ENCODE measurements around the gene RAB31.

RAB31 gene

DNA sequence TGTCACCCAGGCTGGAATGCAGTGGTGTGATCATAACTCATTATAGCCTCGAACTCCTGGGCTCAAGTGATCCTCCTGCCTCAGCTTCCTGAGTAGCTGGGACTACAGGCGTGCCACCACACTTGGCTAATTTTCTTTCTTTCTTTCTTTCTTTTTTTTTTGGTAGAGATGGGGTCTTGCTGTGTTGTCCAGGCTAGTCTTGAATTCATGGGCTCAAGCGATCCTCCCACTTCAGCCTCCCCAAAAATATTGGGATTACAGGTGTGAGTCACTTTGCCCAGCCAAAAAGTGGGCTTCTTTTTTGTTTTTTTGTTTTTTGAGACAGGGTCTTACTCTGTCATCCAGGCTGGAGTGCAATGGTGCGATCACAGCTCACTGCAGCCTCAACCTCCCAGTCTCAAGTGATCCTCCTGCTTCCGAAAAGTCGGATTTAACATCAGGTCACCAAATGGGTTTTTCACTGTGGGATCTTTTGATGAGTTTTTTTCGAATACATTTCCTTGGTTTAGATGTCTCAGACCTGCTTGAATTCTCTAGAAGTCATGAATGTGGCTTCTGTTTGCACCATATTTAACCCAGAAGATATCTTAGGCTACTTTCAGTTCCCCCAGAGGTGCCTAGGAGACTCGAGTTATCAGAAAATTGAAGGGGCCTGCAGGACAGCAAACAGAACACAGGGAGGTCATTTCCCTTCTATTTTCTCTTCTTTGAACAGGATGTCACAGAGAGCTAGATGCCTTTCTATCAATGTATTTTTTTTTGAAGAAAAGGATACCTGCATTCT lies 8.9 kb downstream of the RAB31 start:
- Histone ChIP-seq H3K27ac (ENCODE audit: low read length, poor library complexity, severe bottlenecking) (no peak overlapping the region), H3K18ac (ENCODE audit: low read depth in 1 of 2, low read length in 2 of 2) (no peak overlapping the region), H3K9ac (ENCODE audit: low read length) (no peak overlapping the region), H2BK12ac (ENCODE audit: low read length in 2 of 2) (no peak overlapping the region), H2BK5ac (ENCODE audit: low read depth, low read length, poor library complexity, severe bottlenecking) (no peak overlapping the region), H3K9me3 (ENCODE audit: control insufficient read depth, low read length) (no peaks in the 10 kb centered on the region), H3K4me1 (ENCODE audit: control insufficient read depth, insufficient read depth, low read depth, low read length) (peaks cover 4% of the 10 kb centered on the region), H3K14ac (ENCODE audit: low read length in 2 of 2) (no peak overlapping the region), H2BK15ac (ENCODE audit: low read depth, poor library complexity, severe bottlenecking) (no peak overlapping the region), H2BK120ac (ENCODE audit: low read depth, low read length) (no peak overlapping the region), H4K91ac (ENCODE audit: low read length) (no peak overlapping the region), H3K4me2 (ENCODE audit: low read length, poor library complexity, severe bottlenecking) (no peak overlapping the region), H3K36me3 (ENCODE audit: control insufficient read depth in 1 of 2, insufficient read depth in 2 of 2, low read depth in 1 of 2, low read length in 2 of 2) (no peaks in the 10 kb centered on the region), H3K4me3 (ENCODE audit: insufficient read depth in 1 of 2, low read depth in 1 of 2, low read length in 2 of 2) (no peak overlapping the region), H3K23ac (ENCODE audit: low read length in 2 of 2) (no peak overlapping the region), H3K4ac (ENCODE audit: low read depth in 1 of 2, low read length in 2 of 2) (no peak overlapping the region), H3K27me3 (ENCODE audit: control insufficient read depth in 1 of 2, insufficient read depth in 1 of 2, low read length in 2 of 2) (no peaks in the 10 kb centered on the region), H2AK5ac (ENCODE audit: low read length, severe bottlenecking) (no peak overlapping the region), H3K79me1 (replicated peaks; ENCODE audit: low read length, poor library complexity, severe bottlenecking) (peaks cover 25% of the 10 kb centered on the region), H2AFZ (ENCODE audit: low read depth, low read length) (no peak overlapping the region), H4K8ac (ENCODE audit: low read length) (no peak overlapping the region)
- 89% methylated on average over 7 of the region's 8 CpGs for WGBS
- DNase-seq = no peak

DNA sequence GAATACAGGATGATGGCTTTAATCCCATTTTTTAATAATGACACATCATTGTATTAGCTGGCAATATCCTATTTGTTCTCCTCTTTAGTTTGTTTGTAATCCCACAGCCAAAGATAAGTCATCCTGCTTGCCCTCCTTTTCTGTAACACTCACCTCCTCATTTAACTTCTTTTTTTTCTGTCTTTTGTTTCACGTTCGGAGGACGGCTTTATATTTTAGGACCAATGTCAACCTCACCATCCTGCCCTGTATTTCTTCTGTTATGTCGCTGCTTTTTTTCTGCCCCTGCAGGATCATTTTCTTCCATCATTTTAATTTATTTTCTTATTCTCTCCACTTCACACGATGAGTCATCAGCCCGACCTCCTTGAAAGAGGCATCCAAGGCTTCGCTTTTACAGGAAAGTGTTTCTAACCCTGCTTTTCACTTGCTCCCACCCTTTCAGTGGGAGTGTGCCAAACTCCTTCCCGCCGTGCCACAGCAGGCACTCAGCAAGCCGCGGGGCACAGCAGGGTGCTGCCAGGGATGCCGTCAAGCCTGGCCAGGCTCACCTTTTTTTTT lies 11.4 kb downstream of the RAB31 start:
- Histone ChIP-seq H3K9ac (ENCODE audit: low read length) (peak overlapping the region; percentile 68), H3K36me3 (ENCODE audit: control insufficient read depth in 1 of 2, insufficient read depth in 2 of 2, low read depth in 1 of 2, low read length in 2 of 2) (peaks cover 0 to 6% of the 10 kb centered on the region in 2 experiments), H3K18ac (ENCODE audit: low read depth in 1 of 2, low read length in 2 of 2) (no peak overlapping the region), H2BK15ac (ENCODE audit: low read depth, poor library complexity, severe bottlenecking) (no peak overlapping the region), H3K9me3 (ENCODE audit: control insufficient read depth, low read length) (no peaks in the 10 kb centered on the region), H4K8ac (ENCODE audit: low read length) (no peak overlapping the region), H2AK5ac (ENCODE audit: low read length, severe bottlenecking) (no peak overlapping the region), H2BK5ac (ENCODE audit: low read depth, low read length, poor library complexity, severe bottlenecking) (no peak overlapping the region), H3K14ac (ENCODE audit: low read length in 2 of 2) (no peak overlapping the region), H3K23ac (ENCODE audit: low read length in 2 of 2) (no peak overlapping the region), H3K4ac (ENCODE audit: low read depth in 1 of 2, low read length in 2 of 2) (no peak overlapping the region), H3K27ac (ENCODE audit: low read length, poor library complexity, severe bottlenecking) (peak overlapping the region; percentile 11), H3K4me2 (ENCODE audit: low read length, poor library complexity, severe bottlenecking) (peak overlapping the region; percentile 47), H2AFZ (ENCODE audit: low read depth, low read length) (no peak overlapping the region), H2BK120ac (ENCODE audit: low read depth, low read length) (no peak overlapping the region), H3K27me3 (ENCODE audit: control insufficient read depth in 1 of 2, insufficient read depth in 1 of 2, low read length in 2 of 2) (no peaks in the 10 kb centered on the region), H2BK12ac (ENCODE audit: low read length in 2 of 2) (no peak overlapping the region), H3K79me1 (replicated peaks; ENCODE audit: low read length, poor library complexity, severe bottlenecking) (peaks cover 20% of the 10 kb centered on the region), H4K91ac (ENCODE audit: low read length) (no peak overlapping the region), H3K4me3 (ENCODE audit: insufficient read depth in 1 of 2, low read depth in 1 of 2, low read length in 2 of 2) (peak overlapping the region in 1 of 2 experiments; percentile 56), H3K4me1 (ENCODE audit: control insufficient read depth, insufficient read depth, low read depth, low read length) (peaks cover 2% of the 10 kb centered on the region)
- WGBS = 16% methylated on average over 12 of the region's 12 CpGs
- peak; percentile 89 for DNase-seq

DNA sequence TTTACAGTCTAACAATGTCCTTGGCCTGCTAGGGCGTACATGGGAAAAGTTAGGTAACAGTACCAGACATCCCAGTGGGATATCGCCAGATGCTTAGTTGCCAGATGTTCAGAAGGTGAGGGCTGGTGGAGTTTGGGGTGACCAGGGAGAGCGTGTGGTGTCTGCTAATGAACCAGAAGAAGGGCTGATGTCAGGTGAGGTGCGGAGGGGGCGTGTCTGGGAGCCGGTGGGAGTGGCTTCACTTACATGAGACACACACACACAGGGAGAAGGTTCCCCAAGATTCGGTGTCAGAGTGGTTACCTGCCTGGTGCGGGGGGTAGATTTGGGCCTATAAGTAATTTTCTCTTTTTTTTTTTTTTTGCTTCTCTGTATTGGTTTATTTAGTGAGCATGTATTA lies 12.2 kb downstream of the RAB31 start:
- Histone ChIP-seq H2BK120ac (ENCODE audit: low read depth, low read length) (no peak overlapping the region), H3K18ac (ENCODE audit: low read depth in 1 of 2, low read length in 2 of 2) (peak overlapping the region in 1 of 2 experiments; percentile 50), H2BK12ac (ENCODE audit: low read length in 2 of 2) (peak overlapping the region in 1 of 2 experiments; percentile 35), H4K91ac (ENCODE audit: low read length) (no peak overlapping the region), H3K23ac (ENCODE audit: low read length in 2 of 2) (peak overlapping the region in 1 of 2 experiments; percentile 85), H3K79me1 (replicated peaks; ENCODE audit: low read length, poor library complexity, severe bottlenecking) (peaks cover 17% of the 10 kb centered on the region), H2AFZ (ENCODE audit: low read depth, low read length) (no peak overlapping the region), H2BK5ac (ENCODE audit: low read depth, low read length, poor library complexity, severe bottlenecking) (no peak overlapping the region), H3K9ac (ENCODE audit: low read length) (no peak overlapping the region), H3K27me3 (ENCODE audit: control insufficient read depth in 1 of 2, insufficient read depth in 1 of 2, low read length in 2 of 2) (no peaks in the 10 kb centered on the region), H2AK5ac (ENCODE audit: low read length, severe bottlenecking) (peak overlapping the region; percentile 69), H3K4me3 (ENCODE audit: insufficient read depth in 1 of 2, low read depth in 1 of 2, low read length in 2 of 2) (no peak overlapping the region), H3K4me1 (ENCODE audit: control insufficient read depth, insufficient read depth, low read depth, low read length) (peaks cover 2% of the 10 kb centered on the region), H3K4ac (ENCODE audit: low read depth in 1 of 2, low read length in 2 of 2) (no peak overlapping the region), H3K27ac (ENCODE audit: low read length, poor library complexity, severe bottlenecking) (no peak overlapping the region), H3K9me3 (ENCODE audit: control insufficient read depth, low read length) (no peaks in the 10 kb centered on the region), H4K8ac (ENCODE audit: low read length) (no peak overlapping the region), H3K14ac (ENCODE audit: low read length in 2 of 2) (peak overlapping the region in 1 of 2 experiments; percentile 71), H2BK15ac (ENCODE audit: low read depth, poor library complexity, severe bottlenecking) (no peak overlapping the region), H3K36me3 (ENCODE audit: control insufficient read depth in 1 of 2, insufficient read depth in 2 of 2, low read depth in 1 of 2, low read length in 2 of 2) (peaks cover 0 to 14% of the 10 kb centered on the region in 2 experiments), H3K4me2 (ENCODE audit: low read length, poor library complexity, severe bottlenecking) (no peak overlapping the region)
- 93% methylated on average over 8 of the region's 8 CpGs for whole genome bisulfite sequencing
- no peak for DNase-seq

DNA sequence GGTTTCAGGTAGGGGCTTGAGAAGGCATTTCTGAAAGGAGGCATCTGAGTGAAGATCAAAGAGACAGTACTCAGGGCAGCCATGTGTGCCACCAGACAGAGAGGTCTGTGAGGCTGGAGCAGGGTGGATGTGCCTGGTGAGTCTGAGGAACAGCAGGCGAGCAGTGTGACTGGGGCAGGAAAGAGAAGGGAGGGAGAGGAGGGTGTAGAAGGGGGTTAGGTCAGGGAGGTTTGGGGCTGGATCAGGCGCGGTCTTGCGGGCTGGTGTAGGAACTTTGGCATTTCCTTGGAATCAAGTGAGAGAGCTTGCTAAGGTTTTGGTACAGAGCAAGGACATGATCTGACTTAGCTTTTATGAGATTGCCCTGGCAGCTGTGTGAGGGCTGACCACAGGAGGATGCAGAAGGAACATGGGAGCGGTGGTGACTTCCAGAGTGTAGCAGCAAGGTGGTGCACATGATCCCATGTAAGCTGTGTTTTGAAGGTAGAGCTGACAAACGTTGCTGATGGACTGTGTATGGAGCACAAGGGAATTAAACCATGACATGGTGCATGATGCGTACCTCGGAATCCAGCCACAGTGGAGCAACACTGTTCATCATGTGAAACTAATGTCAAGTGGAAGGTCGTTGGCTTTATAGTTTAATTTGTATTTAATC lies 13.9 kb downstream of the RAB31 start:
- no peak overlapping the region for H2BK12ac ChIP-seq (ENCODE audit: low read length in 2 of 2)
- no peak overlapping the region for H2AFZ ChIP-seq (ENCODE audit: low read depth, low read length)
- no peak overlapping the region for H3K4me3 ChIP-seq (ENCODE audit: insufficient read depth in 1 of 2, low read depth in 1 of 2, low read length in 2 of 2)
- H2BK120ac ChIP-seq (ENCODE audit: low read depth, low read length) = no peak overlapping the region
- no peak for DNase-seq
- no peak overlapping the region for H3K14ac ChIP-seq (ENCODE audit: low read length in 2 of 2)
- no peak overlapping the region for H2BK15ac ChIP-seq (ENCODE audit: low read depth, poor library complexity, severe bottlenecking)
- H2BK5ac ChIP-seq (ENCODE audit: low read depth, low read length, poor library complexity, severe bottlenecking) = no peak overlapping the region
- no peak overlapping the region for H4K8ac ChIP-seq (ENCODE audit: low read length)
- H3K18ac ChIP-seq (ENCODE audit: low read depth in 1 of 2, low read length in 2 of 2) = no peak overlapping the region
- H3K27me3 ChIP-seq (ENCODE audit: control insufficient read depth in 1 of 2, insufficient read depth in 1 of 2, low read length in 2 of 2) = no peaks in the 10 kb centered on the region
- H3K27ac ChIP-seq (ENCODE audit: low read length, poor library complexity, severe bottlenecking) = no peak overlapping the region
- peaks cover 13% of the 10 kb centered on the region for H3K79me1 ChIP-seq (replicated peaks; ENCODE audit: low read length, poor library complexity, severe bottlenecking)
- no peak overlapping the region for H4K91ac ChIP-seq (ENCODE audit: low read length)
- no peak overlapping the region for H3K4me2 ChIP-seq (ENCODE audit: low read length, poor library complexity, severe bottlenecking)
- H3K4ac ChIP-seq (ENCODE audit: low read depth in 1 of 2, low read length in 2 of 2) = peak overlapping the region in 1 of 2 experiments; percentile 28
- H3K23ac ChIP-seq (ENCODE audit: low read length in 2 of 2) = no peak overlapping the region
- 81% methylated on average over 9 of the region's 9 CpGs for WGBS
- H2AK5ac ChIP-seq (ENCODE audit: low read length, severe bottlenecking) = no peak overlapping the region
- peaks cover 0 to 17% of the 10 kb centered on the region in 2 experiments for H3K36me3 ChIP-seq (ENCODE audit: control insufficient read depth in 1 of 2, insufficient read depth in 2 of 2, low read depth in 1 of 2, low read length in 2 of 2)
- H3K9me3 ChIP-seq (ENCODE audit: control insufficient read depth, low read length) = no peaks in the 10 kb centered on the region
- peaks cover 2% of the 10 kb centered on the region for H3K4me1 ChIP-seq (ENCODE audit: control insufficient read depth, insufficient read depth, low read depth, low read length)
- no peak overlapping the region for H3K9ac ChIP-seq (ENCODE audit: low read length)

All from mesenchymal stem cell (in vitro differentiated cells and primary cell).